Adipose tissue (tissue), 3 donors: ENCODE results near the gene ZBTB46. TPM values are rescaled to one million over a fixed set of nuclear protein-coding genes. Genes with fewer than 3 reads are reported as not detected.
A peak's percentile ranks its signal among the peaks of the same experiment; 100 is the strongest.
"Not testable (repeated sequence)": the region's sequence is repeated elsewhere in the genome, so short reads cannot be mapped to it uniquely, and the experiment has no call there.

ENCODE experiments used
- H3K27ac ChIP-seq: one replicate; pipeline ENCODE4 v1.5.1; 2013; ENCODE audit warnings: low read depth, low read length
- WGBS, 3 donors: extraction: QIAGEN DNeasy Blood & Tissue Kit; methylation state at CpG; one replicate each; pipeline ENCODE4 v1.1.7; 2013; 5-methylcytosine and 5-hydroxymethylcytosine counted together
- polyA plus RNA-seq, 3 donors: library from polyadenylated mRNA; stranded (reverse); fragments of 200-250 nt; gene quantifications; one replicate each; pipeline ENCODE4 v1.2.3, GENCODE V29; 2013
- donor health status: healthy with polysubstance abuse.
- donor health status: Bipolar disorder and iron deficiency.
- donor health status: healthy.

ZBTB46 gene, protein sequence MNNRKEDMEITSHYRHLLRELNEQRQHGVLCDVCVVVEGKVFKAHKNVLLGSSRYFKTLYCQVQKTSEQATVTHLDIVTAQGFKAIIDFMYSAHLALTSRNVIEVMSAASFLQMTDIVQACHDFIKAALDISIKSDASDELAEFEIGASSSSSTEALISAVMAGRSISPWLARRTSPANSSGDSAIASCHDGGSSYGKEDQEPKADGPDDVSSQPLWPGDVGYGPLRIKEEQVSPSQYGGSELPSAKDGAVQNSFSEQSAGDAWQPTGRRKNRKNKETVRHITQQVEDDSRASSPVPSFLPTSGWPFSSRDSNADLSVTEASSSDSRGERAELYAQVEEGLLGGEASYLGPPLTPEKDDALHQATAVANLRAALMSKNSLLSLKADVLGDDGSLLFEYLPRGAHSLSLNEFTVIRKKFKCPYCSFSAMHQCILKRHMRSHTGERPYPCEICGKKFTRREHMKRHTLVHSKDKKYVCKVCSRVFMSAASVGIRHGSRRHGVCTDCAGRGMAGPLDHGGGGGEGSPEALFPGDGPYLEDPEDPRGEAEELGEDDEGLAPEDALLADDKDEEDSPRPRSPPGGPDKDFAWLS
- polyA plus RNA-seq = 1 to 10 TPM; 1.8 to 8.2 (median 6.1) TPM

DNA sequence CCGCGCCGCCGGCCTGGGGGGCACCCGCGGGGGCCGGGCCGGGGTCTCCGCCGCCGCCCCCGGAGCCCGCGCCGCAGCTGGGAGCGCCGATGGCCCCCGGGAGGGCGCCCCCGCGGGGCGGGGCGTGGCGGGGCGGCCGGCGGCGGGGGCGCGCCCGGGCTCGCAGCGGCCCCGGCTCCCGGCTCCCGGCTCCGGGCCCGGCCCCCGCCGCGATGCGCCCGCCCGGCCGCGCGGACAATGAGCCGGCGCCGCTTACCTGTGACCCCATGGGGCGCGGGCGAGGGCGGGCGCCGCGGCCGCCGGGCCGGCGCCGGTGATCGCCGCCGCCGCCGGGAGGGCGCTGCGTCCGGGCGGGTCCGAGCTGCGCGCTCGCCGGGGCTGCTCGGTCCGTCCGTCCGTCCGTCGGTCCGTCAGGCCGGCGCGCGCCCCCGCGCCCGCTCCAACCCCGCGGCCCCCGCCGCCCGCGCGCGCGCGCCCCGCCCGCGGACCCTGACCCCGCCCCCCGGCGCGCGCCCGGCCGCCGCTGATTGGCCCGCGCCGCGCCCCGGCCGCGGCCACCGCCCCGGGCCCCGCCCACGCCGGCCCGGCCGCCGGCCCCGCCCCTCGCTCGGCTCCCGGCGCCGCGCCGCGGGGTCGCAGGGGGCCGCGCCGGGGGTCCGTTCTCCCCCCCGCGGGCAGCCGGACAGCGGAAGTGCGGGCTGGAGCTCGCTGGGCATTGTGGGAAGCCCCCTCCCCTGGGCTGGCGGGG, at the start of gene ZBTB46:
TSS of gene ZBTB46 (minus strand) at position 424 of the 748 bp plus-strand sequence. CDS start 40,507 bp downstream, outside the sequence.
- H3K27ac ChIP-seq = no peak within 1 kb of the TSS
- 0 to 1% (median 0%) methylated on average over 19 to 125 of the region's 147 CpGs for WGBS, 3 donors

GRCh38 chr20:63878899-63879663, 48.0 kb upstream of the ZBTB46 start:
- H3K27ac ChIP-seq = no peak overlapping the region
- WGBS, 3 donors = 90 to 95% (median 91%) methylated on average over 14 of the region's 14 CpGs

GRCh38 chr20:63877755-63878470, 46.8 kb upstream of the ZBTB46 start:
- no peak overlapping the region for H3K27ac ChIP-seq
- 76 to 93% (median 84%) methylated on average over 32 of the region's 32 CpGs for WGBS, 3 donors

DNA sequence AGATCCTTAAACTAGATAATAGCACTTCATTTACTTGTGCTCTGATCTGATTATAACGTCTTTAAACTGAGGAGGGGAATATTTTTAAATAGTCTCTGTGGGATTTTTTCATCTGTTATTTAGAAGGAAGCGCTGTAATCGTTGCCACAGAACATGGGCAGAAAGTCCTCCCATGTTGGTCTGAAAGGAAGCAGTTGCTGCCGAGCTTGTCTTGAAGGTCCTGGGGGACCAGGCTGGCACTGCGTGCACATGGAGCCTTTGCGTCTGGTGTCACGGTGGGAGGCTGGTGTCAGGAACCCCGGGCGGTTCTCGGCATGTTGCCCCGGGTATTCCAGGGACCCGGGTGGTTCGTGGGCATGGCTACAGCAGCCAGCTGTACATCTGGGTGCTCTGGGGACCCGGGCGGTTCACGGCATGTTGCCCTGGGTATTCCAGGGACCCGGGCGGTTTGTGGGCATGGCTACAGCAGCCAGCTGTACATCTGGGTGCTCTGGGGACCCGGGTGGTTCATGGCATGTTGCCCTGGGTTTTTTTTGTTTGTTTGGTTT, 45.5 kb upstream of the ZBTB46 start:
- WGBS, 3 donors = 82 to 89% (median 86%) methylated on average over 19 of the region's 19 CpGs
- H3K27ac ChIP-seq = no peak overlapping the region

DNA sequence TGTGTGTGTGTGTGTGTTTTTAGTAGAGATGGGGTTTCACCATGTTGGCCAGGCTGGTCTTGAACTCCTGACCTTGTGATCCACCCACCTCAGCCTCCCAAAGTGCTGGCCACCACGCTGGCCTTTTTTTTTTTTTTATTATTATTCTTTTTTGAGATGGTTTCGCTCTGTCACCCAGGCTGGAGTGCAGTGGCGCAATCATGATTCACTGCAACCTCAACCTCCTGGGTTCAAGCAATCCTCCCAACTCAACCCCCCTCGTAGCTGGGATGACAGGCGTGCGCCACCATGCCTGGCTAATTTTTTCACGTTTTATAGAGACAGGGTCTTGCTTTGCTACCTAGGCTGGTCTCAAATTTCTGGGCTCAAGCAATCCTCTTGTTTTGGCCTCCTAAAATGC, 43.2 kb upstream of the ZBTB46 start:
- WGBS, 3 donors = 67 to 90% (median 71%) methylated on average over 7 of the region's 7 CpGs
- not testable (repeated sequence) for H3K27ac ChIP-seq

DNA sequence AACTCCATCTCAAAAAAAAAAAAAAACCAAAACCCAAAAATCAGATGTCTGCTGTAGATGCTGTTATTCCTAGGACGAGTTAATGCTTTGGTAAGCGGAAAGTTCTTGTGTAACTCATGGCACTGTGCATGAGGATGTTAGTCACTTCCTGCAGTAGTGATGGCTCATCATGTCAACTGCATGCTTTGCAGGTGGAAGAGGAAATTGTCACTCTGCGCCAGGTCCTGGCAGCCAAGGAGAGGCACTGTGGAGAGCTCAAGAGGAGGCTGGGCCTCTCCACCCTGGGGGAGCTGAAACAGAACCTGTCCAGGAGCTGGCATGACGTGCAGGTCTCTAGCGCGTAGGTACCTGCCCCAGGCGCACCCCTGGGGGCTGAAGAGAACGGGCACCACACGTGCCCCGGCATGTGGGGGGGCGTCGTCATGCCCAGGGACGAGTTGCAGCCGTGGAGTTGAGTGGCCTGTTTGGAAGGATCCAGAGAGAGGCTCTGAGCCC, 42.5 kb upstream of the ZBTB46 start:
- WGBS, 3 donors = 56 to 90% (median 60%) methylated on average over 14 of the region's 14 CpGs
- H3K27ac ChIP-seq = peak overlapping the region; percentile 51

- WGBS, 3 donors = 91 to 94% (median 93%) methylated on average over 5 of the region's 5 CpGs
- no peak overlapping the region for H3K27ac ChIP-seq
Observed at GRCh38 chr20:63868264-63868663, 37.2 kb upstream of the ZBTB46 start.

- 94 to 97% (median 95%) methylated on average over 13 of the region's 13 CpGs for WGBS, 3 donors
- not testable (repeated sequence) for H3K27ac ChIP-seq
Observed at GRCh38 chr20:63867042-63867441, 36.0 kb upstream of the ZBTB46 start.

DNA sequence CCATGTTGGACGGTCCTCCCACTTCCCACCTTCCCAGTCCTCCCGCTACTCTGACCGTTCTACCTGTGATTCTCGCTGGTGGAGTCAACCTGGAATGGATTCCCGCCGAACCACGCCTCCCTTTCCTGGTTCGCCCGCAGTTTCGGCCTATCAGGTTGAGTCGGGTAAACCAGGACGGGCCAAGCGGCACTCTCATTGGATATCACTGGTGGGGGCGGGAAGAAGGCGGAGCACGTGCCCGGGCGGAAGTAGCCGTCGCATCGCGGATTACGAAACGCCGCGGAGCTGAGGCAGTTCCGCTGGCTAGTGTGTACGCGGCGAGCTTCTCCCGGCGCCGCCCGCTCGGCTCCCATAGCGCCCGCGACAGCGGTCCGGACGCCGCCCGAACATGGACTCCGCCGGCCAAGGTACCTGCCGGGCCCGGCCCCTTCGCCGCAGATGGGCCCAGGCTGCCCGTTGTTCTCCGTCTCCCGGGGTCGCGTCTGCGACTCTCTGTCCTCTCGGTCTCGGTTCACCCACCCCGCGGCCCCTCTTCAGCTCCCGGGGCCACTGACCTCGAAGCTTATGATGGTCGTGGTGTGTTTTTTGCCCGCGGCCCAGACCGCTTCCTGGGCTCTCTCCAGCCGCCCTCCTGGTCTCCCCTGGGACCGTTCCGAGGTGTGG, 34.0 kb upstream of the ZBTB46 start, which contains the start of gene TPD52L2:
TSS of gene TPD52L2 (plus strand) at position 293 of the 663 bp plus-strand sequence. CDS start at position 389, 96 bp downstream.
- peak within 1 kb of the TSS; percentile 92 for H3K27ac ChIP-seq
- 0% methylated on average over 63 to 68 of the region's 68 CpGs for WGBS, 3 donors

DNA sequence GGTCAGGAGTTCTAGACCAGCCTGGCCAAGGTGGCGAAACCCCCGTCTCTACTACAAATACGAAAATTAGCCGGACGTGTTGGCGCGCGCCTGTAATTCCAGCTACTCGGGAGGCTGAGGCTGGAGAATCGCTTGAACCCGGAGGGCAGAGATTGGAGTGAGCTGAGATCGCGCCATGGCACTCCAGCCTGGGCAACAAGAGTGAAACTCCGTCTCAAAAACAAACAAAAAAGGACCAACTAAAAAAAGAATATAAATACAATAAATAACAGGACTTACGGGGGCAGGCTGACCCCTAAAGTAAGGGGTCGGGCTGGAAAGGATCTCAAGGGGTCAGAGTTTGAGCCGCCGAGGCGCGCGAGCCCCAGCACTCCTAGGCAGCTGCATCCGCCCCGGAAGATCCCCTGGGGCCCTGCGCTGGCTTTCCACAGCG, 33.5 kb upstream of the ZBTB46 start:
- H3K27ac ChIP-seq = no peak overlapping the region
- WGBS, 3 donors = 0 to 1% (median 0%) methylated on average over 25 of the region's 25 CpGs

GRCh38 chr20:63863798-63864544, 32.9 kb upstream of the ZBTB46 start:
- H3K27ac ChIP-seq = peak overlapping the region; percentile 71
- WGBS, 3 donors = 2 to 3% (median 2%) methylated on average over 38 of the region's 38 CpGs

DNA sequence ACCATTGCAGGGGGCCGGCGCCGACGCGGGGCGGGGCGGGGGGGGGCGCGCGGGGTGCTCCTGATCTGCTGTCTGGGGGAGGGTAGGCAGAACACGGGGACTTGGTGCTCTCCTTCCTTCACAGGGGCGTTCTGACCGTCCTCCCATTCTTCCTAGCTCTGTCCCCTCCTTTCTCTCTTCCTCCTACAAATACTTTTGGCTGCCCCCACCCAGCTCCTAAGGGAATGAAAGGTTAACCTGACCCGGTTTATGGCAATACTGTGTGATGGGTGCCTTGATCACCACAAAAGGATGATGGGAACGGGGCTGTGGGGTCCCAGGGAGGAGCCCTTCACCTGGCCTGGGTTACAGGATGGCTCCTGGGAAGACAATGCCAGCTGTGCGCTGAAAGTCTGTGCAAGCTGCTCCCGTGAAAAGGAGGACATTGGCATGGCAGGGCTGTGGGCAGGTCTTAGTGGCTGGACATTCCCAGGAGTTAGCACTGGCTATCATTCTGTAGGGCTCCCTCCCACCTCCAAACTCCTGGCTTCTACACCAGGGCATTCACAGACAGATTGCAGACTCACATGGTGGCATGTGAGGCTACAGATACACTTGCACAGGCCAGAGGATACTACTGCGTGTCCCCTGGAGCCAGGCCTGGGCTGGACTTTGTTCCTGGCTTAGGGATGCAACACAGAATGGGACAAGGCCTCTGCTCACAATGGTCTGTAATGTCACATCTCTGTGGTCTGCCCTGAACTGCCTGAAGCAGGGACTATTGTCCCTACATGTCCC, 32.1 kb upstream of the ZBTB46 start:
- WGBS, 3 donors = 72 to 77% (median 72%) methylated on average over 16 to 18 of the region's 18 CpGs
- peak overlapping the region; percentile 71 for H3K27ac ChIP-seq

GRCh38 chr20:63861981-63862901, 31.2 kb upstream of the ZBTB46 start:
- H3K27ac ChIP-seq = no peak overlapping the region
- WGBS, 3 donors = 95 to 97% (median 96%) methylated on average over 87 to 95 of the region's 95 CpGs

DNA sequence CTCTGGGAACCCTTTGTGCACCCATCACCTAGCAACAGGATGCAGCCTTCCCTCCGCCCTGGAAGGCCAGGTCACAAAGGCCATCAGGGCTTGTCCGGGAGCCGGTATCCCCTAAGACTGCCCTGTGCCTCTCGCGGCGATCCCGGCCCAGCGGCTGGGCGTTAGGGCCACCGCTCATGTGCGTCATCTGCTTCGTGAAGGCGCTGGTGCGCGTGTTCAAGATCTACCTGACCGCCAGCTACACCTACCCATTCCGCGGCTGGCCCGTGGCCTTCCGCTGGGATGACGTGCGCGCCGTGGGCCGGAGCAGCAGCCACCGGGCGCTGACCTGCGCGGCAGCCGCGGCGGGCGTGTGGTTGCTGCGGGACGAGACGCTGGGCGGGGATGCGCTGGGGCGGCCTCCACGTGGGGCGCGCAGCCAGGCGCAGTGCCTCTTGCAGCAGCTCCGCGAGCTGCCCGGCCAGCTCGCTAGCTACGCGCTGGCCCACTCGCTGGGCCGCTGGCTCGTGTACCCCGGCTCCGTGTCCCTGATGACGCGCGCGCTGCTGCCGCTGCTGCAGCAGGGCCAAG, 30.4 kb upstream of the ZBTB46 start, which contains the start of gene ABHD16B:
TSS of gene ABHD16B (plus strand) at position 134 of the 570 bp plus-strand sequence. CDS start at position 177, 43 bp downstream.
- WGBS, 3 donors = 95 to 96% (median 96%) methylated on average over 40 to 59 of the region's 59 CpGs
- H3K27ac ChIP-seq = no peak within 1 kb of the TSS
